Activated T-cell treated with anti-CD3 and anti-CD28 coated beads, Interleukin-2, amount 50 U/mL, for 1 hour (primary cell): ENCODE results near the gene CACNG1.

Experiments
- DNase-seq: peaks from one replicate; pipeline ENCODE4 v3.0.0-alpha.2; 2020

The CACNG1 gene

DNA sequence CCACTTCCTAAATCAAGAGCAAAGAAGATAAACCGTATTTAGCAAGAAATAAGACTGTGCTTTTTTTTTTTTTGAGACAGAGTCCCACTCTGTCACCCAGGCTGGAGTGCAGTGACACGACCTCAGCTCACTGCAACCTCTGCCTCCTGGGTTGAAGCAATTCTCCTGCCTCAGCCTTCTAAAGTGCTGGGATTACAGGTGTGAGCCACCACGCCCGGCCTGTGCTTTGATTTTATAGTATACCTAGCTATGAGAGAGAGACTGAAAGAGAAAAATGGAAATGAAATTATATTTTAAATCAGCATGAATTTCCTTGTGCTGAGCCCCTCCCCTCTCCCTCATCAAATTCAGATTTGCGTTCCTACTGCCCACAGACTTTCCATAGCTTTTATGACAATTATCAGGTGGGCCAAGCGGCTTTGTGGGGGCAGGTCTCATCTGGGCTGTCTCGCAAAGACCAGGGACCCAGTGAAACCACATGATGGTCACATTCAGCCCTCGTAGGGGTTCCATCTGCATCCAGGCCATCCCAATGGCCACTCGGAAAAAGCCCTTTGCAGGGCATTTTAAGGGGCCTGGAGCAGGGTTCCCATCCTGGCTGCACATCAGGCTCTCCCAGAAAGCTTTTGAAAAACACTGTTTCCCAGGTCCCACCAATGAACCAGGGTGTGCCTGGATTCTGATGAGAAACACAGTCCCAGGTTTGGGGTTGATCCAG, 8.5 kb downstream of the CACNG1 start:
- DNase-seq: no peak

DNA sequence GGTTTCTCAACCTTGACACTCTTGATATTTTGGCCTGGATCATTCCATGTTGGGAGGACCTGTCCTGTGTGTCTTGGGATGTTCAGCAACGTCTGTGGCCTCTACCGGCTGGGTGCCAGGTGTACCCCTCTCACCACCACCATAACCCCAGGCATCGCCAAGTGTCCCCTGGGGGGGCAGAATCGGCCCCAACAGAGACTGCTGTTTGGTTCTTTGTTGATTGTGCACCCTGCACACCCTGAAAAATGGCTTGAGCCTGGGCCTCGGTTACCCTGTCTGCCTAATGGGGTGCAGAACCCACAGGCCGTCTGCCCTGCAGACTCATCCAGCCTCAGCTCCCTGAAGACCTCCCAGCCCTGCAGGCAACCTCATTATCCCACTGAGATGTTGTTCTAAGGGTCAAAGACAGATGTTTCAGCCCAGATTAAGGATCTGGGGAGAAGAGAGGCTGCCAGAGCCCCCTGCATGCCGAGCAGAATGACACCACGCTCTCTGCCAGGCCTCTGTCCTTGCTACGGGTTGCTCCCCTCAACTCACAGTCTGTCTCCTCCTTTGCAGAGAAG, 9.2 kb downstream of the CACNG1 start:
- DNase-seq: no peak

DNA sequence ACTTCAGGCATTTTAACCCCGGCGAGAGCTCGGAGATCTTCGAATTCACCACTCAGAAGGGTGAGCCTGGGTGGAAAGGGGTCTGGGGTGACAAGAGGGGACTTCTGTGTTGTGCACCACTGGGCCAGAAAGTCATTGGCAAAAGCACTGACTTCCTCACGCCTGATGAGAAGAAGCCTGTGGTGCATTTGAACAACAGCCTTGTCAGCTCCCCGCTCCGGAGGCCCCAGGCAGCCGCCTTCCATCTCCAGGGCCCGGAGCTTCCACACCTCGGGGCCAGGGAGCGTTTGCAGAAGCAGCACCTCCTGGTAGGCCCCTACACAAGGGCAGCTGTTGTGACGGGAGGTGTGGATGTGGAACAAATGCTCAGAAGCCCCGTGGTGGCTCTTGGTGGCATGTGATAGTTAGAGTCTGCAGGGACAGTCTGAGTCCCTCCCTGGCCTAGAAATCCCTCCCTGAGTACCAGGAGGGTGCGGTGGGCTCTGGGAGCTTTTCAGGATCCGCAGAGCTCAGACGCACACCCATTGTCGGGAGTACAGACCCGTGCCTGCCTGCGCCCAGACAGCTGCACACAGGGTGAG, 9.7 kb downstream of the CACNG1 start:
- DNase-seq: no peak

DNA sequence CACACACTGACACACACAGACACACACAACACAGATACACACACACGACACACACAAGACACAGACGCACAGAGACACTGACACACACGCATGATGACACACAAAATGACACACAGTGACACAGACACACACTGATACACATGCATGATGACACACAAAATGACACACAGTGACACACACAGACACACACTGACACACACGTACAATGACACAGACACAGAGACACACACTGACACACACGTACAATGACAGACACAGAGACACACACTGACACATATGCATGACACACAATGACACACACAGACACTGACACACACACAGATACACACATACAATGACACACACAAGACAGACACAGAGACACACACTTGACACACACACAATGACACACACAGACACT, 10.3 kb downstream of the CACNG1 start:
- no peak for DNase-seq

DNA sequence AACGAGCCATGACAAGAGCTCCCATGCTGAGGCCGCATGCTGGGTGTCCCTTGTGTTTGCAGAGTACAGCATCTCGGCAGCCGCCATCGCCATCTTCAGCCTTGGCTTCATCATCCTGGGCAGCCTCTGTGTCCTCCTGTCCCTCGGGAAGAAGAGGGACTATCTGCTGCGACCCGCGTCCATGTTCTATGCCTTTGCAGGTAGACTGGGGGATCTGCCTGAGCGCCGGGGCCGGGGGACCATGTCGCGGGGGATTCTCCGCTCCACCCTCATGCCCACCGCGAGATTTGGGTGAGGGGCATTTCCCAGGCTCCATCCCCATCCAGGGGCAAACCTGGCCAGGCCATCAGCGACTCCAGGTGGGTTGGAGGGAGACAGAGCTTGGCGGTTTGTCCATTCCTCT, 10.7 kb downstream of the CACNG1 start:
- DNase-seq: no peak

DNA sequence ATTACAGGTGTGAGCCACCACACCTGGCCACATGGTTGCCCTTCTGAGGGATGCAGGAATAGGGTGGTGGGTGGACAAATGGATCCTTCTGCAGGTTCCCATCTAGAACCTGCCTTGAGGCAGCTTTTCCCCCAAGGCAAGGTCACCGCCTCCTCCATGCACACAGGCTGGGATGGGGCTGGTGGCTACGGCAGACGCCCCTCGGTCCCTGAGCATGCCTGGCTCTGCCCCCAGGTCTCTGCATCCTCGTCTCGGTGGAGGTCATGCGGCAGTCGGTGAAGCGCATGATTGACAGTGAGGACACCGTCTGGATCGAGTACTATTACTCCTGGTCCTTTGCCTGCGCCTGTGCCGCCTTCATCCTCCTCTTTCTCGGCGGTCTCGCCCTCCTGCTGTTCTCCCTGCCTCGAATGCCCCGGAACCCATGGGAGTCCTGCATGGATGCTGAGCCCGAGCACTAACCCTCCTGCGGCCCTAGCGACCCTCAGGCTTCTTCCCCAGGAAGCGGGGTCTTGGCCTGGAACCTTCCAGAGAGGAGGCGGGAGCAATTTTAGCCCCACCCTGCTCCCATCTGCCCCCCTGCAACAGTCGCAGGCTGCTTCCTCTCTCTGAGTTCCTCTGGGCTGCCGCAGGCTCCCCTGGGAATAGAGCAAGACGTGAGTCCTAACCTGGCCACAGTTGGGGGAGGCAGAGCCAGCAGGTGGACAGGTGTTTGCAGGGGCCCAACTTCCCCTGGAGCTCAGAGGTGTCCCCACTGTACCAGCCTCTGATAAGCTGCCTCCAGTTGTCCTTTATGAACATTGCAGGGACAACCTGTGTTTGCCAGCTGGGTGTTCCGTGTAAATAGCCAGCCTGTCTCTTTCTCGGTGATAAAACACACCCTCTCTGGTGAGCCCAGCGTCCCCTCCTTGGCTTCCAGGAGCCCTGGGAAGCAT, 11.7 kb downstream of the CACNG1 start:
- no peak for DNase-seq

DNA sequence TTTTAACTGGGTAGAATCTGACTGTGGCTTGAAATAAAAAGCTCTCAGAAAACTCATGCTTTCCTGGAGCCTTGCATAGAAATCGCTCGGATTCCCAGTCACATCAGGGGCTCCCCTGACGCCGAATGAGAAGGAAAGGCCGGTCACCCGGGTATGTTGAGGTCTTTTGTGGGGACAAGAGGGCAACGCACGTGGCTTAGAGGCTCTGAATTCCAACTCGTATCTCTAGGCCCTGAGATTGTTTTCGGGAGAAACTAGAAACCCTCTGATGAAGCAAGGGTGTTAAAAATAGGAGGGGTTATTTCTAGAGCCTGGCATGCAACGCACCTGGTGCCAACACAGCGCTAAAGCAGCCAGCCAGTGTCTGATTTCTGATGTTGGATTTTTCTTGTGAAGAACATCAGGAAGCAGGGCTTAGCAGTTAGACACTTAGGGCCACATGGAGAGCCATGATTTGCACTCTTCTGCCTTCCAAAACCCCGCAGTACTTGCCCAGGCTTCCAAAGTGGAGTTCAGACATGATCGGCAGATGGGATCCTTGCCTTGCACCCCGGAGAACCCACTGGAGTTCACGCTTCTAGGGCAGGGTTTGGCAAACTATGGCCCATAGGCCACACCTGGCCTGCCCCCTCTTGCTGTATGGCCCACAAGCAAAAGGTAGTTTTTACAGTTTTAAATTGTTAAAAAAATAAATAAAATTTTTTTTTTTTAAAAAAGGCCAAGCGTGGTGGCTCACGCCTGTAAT, 12.6 kb downstream of the CACNG1 start:
- no peak for DNase-seq

DNA sequence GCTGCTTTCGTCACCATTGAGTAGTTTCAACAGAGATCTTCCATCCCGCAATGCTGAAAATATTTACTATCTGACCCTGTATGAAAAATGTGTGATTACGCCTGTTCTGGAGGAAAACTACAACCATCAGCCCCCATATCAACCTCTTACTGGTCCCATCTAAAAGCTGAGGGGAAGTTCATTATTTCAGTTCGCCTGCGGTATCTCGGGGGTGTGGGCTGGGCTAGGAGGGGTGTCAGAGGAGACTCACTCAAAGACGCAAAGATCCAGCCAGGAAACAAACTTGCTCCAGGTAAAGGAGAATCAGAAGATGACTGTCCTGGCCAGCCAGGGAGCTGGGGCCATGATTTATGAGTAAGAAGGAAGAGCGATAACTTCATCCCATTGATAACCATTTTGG, 13.7 kb downstream of the CACNG1 start:
- DNase-seq: no peak

DNA sequence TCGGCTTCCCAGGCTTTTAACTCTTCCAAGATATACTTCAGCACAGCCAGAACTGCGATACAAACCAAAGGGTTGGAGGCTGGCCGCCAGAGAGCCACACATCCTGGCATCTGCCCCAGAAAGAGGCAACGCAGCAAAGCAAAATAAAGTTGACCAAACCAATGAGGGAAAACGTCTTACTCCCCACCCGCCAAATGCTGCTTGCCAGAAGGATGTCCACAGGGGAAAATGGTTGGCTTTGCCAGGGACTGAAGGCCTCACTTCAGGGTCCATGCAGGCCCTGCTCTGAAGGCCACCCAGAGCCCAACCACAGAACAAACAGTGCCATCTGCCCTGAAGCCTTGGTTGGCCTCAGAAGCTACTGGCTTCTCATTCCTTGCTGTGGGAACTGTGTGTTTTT, 15.0 kb downstream of the CACNG1 start:
- DNase-seq: no peak

DNA sequence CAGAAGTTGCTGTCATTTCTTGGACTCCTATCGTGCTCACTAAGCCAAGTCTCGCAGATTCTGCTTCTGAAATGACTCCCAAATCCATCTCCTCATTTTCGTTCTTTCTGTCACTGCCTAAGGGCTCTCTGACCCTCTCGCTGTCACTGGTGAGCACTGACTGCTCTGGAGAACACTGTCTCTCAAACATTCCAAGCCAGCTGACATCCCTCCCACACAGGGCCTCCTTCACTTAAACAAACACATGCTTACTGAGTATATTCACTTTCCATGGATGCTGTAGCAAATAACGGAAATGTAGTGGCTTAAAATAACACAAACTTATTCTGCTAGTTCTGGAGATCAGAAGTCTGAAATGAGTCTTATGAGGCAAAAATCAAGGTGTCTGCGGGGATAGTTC, 18.8 kb downstream of the CACNG1 start:
- no peak for DNase-seq

DNA sequence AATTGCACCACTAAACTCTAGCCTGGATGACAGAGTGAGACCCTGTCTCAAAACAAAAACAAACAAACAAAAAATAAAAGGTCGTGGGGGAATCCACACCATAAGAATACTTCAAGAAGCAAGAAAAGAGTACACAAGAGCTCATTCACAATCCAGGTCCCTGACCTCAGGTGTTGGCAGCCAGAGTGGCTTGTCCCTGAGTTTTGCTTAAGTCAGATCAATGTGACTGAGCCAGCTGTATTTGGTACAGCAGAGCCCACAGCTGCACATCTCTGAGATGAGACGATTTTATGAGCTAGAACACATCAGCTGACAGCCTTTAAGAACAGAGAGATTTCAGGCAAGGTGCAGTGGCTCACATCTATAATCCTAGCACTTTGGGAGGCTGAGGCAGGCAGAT, 22.4 kb downstream of the CACNG1 start:
- no peak for DNase-seq

DNA sequence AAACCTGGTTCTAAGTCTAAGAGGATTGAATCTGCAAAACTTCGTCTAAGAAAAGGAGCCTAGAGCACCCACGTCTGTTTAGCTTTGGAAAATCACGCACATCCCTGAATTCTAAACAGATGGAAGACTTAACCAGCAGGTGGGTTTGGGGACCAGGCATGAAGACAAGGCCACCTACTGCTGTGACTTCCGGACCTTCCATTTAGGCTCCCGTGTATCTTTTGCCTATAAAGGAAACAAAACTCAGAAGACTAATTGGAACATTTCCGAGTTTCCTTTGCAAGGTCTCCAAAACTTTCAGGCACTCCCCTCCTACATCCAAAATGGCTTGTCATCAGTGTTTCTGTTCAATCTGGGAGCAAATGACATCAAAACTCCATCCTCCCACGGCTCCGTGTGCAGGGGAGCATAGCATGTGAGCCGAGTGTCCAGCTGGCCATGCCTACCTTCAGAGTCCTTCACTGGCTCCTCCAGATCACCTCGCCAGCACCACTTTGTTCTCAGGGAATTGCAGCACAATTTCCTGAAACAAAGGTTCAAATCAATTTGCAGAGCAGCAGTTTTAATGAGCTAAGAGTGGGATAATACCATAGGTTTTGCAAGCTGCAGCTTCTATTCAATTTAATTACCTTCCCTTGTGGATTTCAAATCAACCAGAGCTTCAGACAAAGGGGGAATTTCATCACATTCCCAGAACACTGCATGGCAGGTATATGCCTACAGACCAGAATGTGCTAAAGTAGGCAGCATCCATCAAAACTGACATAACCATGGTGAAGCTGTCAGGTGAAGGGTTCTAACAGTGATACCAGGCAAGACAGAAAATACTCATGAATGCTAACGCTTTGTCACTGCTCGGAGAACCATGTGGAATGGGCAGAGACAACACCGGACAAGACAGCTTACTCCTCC, 23.5 kb downstream of the CACNG1 start:
- DNase-seq: no peak

DNA sequence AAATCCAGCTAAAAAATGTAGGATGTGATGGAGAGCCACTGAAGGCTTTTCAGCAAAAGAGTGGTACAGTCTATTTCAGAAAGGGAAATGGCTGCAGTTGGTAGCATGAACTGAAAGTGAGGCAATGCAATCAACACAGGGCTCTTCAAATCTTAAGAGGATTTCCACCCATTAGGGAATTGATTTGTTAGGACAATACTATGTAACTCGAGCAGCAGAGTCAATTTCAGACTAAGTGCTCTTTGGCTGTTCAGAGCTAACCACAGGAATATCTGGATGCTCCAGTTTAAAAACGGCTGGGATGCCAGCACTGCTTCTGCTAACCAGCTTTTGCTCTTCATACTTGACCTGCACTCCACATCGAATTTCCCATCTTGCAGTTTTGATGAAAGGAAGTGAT, 24.6 kb downstream of the CACNG1 start:
- no peak for DNase-seq

DNA sequence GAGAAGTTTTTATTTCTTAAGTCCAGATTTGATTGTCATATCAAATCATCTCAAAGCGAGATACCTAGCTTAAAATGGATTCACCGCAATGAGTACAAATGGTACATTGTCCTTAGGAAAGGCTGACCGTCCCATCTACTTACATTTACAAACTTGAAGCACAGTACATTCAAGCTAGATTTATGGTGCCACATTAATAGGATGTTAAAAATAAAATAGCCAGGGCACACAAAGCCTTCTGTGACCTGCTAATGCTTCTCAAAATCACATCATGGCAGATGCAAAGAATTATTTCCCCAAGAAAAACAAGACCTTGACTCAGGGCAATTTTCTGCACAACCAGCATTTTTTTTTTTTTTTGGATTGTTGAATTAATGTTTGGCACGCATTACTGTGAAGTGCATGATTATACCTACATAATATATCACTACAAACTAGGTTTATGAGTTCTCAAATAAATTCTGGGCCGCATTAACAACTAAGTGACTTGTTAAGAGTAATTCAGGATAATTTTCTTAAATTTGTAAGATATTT, 25.3 kb downstream of the CACNG1 start:
- no peak for DNase-seq

DNA sequence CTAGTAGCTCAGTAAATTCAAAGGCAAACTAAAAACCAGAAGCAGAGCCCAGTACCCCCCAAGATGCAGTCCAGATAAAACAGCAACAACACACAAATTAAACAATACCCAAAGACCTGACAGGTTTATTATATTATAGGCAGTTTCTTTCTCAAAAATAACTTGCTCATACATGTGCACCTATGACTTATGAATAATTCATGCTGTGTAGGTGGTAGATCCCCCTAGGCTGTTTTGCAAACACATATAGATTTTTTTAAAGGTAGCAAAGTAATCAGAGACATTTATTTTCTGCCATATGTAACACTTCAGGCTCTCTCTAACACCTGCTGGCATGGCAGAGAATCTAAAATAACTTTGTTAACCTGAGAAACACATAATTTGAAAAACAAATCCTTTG, 27.2 kb downstream of the CACNG1 start:
- no peak for DNase-seq

DNA sequence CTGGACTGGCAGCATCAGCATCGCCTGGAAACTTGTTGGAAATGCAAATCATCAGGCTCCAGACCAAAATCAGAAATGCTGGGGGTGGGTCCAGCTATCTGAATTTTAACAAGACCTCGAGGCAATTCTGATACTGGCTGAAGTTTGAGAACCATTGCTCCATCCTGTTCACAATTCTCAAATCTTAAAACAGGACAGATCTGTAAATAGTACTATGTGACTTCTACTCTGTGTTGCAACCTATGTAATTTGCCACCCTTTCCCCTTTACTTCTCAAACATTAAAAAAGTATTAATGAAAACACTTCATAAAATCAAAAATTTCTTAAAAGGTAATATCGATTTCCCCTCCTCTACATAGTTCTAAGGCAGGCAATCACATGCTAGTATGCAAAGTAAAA, 28.5 kb downstream of the CACNG1 start:
- DNase-seq: no peak

DNA sequence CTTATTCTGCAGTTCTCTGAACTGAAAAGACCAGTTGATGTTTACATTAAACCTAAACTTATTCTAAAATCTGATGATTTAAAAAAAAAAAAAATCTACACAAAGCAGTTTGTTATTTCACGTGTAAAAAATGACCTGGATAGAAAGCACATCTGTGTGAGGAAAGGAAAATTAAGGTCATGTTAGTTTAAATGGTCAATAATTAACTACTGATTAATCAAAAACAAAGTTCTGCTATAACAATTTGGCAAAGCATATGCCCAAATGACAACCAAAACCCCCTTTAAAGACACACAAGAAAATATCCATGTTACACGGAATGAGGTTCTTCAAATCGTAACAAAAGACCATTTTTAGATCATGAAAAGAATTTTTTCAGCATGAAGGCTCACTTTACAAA, 30.4 kb downstream of the CACNG1 start:
- DNase-seq: no peak

DNA sequence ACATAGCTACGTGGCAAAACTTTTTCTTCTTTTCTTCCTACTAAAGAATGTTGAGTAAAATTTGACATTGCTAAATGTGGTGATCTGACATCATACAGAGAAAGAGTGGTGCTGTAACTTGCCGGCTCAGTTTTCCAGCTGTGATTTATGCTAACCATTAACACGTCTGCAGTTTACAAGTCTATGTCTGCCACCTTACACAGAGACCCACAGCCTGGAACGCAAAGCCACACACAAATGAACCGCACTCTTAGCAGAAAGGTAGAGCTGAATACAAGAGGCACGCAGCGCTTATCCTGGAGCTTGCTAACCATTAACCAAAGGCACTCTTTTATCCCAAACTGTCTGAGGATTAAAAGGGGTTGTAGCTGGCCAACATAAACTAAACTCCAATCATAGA, 31.9 kb downstream of the CACNG1 start:
- DNase-seq: no peak

DNA sequence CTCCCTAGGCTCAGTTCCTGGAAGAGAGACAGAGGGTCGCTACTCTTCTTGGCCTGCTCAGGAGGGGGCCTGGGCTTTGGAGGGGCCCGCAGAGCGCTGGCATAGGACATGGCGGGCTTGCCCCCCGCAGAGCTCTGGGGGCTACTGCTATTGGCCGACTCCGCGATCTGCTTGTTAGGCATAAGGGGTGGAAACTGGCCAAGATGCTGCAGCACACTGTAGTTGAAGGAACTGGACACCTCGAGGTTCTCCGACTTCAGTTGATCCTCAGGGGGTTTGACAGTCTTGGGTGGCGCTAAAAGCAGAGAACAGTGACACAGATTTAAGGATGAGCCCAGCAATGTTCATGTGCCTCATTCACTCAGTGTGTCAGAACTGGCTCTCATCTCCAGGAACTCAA, 33.9 kb downstream of the CACNG1 start:
- DNase-seq: no peak

DNA sequence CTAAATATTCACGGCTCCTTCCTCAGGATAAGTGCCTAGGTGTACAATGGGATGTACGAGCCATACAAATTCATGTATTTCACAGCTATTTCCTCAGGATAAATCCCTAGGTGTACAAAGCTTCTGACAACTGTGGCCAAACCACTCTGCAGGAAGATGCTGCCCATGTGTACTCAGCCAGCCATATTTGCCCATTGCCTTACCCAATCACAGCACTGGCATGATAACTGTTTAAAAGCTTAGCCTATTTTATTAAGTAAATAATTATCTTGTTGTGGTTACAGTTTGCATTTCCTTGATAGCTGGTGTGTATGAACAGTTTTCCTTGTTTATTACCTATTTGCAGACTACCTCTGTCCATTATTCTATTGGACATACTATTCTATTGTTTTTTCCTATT, 35.1 kb downstream of the CACNG1 start:
- DNase-seq: no peak

DNA sequence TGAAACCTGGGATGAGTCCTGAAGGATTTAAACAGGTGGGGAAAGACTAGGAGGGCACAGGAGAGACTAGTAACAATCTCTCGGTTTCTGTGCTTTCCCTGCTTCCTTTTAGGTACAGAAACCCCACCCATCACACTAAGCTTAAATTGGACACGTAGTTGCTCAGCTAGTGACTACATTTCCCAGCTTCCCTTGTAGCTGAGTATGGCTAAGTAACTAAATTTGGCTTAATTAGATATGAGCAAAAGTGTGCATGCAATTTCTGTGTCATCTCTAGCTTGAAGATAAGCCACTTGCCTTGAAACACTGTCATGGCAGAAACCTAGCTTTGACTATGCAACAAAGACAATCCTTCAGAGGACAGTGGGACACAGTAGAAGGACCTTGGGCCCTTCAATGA, 36.5 kb downstream of the CACNG1 start:
- no peak for DNase-seq

DNA sequence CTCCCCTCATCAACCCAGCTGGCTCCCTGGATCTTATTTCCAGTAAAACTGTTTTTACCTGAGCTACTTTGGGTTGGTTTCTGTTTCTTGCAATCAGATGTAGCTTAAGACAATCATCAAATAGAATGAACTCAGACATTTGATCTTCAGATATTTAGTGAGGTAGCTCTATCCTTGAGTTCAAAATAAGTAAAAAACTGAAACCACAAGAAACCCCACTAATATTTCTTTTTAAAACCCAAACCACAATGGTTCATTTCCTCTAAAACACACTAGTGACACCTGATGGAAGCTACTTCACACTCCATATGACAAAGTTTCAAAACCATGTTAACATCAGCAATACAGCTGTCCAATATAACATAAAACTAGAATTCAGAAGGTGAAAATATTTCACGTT, 37.8 kb downstream of the CACNG1 start:
- DNase-seq: no peak
